Fibroblast of mammary gland (primary cell): ENCODE results near the gene CRTC2.

Experiments
- DNase-seq: peaks from one replicate; pipeline ENCODE4 v3.0.0-alpha.2; 2010; ENCODE audit warnings: low read depth
- H3K4me3 ChIP-seq: 2 replicates; pipeline ENCODE4 v1.5.1; 2011; ENCODE audit warnings: low read depth, mild to moderate bottlenecking, low read length, moderate library complexity; ENCODE audit not compliant: control insufficient read depth
- CTCF ChIP-seq: conservative IDR thresholded peaks from 2 replicates; pipeline ENCODE4 v1.5.1; 2011; ENCODE audit warnings: low read depth, low read length, inconsistent platforms; ENCODE audit not compliant: control insufficient read depth, insufficient read depth

Gene CRTC2

GRCh38 chr1:153929426-153929825, 29.0 kb downstream of the CRTC2 start:
- no peak overlapping the region for H3K4me3 ChIP-seq
- TF ChIP-seq CTCF: no peak
- DNase-seq: no peak

GRCh38 chr1:153928791-153929341, 29.5 kb downstream of the CRTC2 start:
- no peak for TF ChIP-seq CTCF
- H3K4me3 ChIP-seq: no peak overlapping the region
- DNase-seq: peak; percentile 67

GRCh38 chr1:153928245-153928644, 30.2 kb downstream of the CRTC2 start:
- no peak for TF ChIP-seq CTCF
- H3K4me3 ChIP-seq: no peak overlapping the region
- DNase-seq: no peak

- no peak overlapping the region for H3K4me3 ChIP-seq
- no peak for DNase-seq
- TF ChIP-seq CTCF: no peak
Observed at GRCh38 chr1:153926405-153926804, 32.0 kb downstream of the CRTC2 start.

- no peak for TF ChIP-seq CTCF
- peak; percentile 100 for DNase-seq
Observed at GRCh38 chr1:153922972-153923925, 35.2 kb downstream of the CRTC2 start, which contains the start of gene GATAD2B. GATAD2B (minus strand) TSS chr1:153922972; CDS start chr1:153828347, 94,625 bp downstream.

GRCh38 chr1:153922076-153922971, 36.1 kb downstream of the CRTC2 start:
- TF ChIP-seq CTCF: no peak
- peak overlapping the region; percentile 78 for H3K4me3 ChIP-seq
- peak; percentile 37 for DNase-seq

More at GRCh38 chr1:153922972-153923925, 35.2 kb downstream of the CRTC2 start, which contains the start of gene GATAD2B:
- peak within 1 kb of the TSS; percentile 78 for H3K4me3 ChIP-seq
